ENCODE results near the gene EIPR1. TPM values are rescaled to one million over a fixed set of nuclear protein-coding genes. Genes with fewer than 3 reads are reported as not detected.

EIPR1 gene
- total and polyA plus RNA-seq, 2 donors from 2014 or later, result 28.2 to 37.8 TPM

- H3K27ac ChIP-seq (ENCODE audit: low read depth in 2 of 2, low read length in 2 of 2), result no peak overlapping the region
- no peaks in the 10 kb centered on the region for H3K9me3 ChIP-seq (ENCODE audit: control insufficient read depth in 2 of 3, insufficient read depth in 1 of 3, low read length in 3 of 3)
- intact Hi-C loops (cut with DNase I), result no loop called here
- H3K9ac ChIP-seq (ENCODE audit: low read length in 3 of 3), result no peak overlapping the region
- no peaks in the 10 kb centered on the region for H3K27me3 ChIP-seq (ENCODE audit: control insufficient read depth, insufficient read depth, low read length)
- FAIRE-seq, result no peak
- peaks cover 0 to 7% (median 0%) of the 10 kb centered on the region in 3 donors for H3K4me1 ChIP-seq (ENCODE audit: control insufficient read depth in 2 of 3, insufficient read depth in 2 of 3, low read depth in 1 of 3, low read length in 3 of 3)
- no peak for TF ChIP-seq CTCF (IDR thresholded peaks at IDR 0.05; ENCODE audit: borderline replicate concordance, extremely low read depth, insufficient read depth)
- peak in 2 of 5 donors; percentile 16 to 32 for DNase-seq
- no peak overlapping the region for H3K4me3 ChIP-seq (ENCODE audit: low read length in 3 of 3)
- no peaks in the 10 kb centered on the region for H3K36me3 ChIP-seq (ENCODE audit: control insufficient read depth in 2 of 3, insufficient read depth in 3 of 3, low read length in 3 of 3)
Observed at GRCh38 chr2:3299130-3299529, 78.5 kb downstream of the EIPR1 start.

GRCh38 chr2:3298191-3298590 is 79.4 kb downstream of the EIPR1 start:
- no peak overlapping the region for H3K9ac ChIP-seq (ENCODE audit: low read length in 3 of 3)
- no peaks in the 10 kb centered on the region for H3K9me3 ChIP-seq (ENCODE audit: control insufficient read depth in 2 of 3, insufficient read depth in 1 of 3, low read length in 3 of 3)
- TF ChIP-seq CTCF (IDR thresholded peaks at IDR 0.05; ENCODE audit: borderline replicate concordance, extremely low read depth, insufficient read depth), result no peak
- H3K27me3 ChIP-seq (ENCODE audit: control insufficient read depth, insufficient read depth, low read length), result no peaks in the 10 kb centered on the region
- no peak overlapping the region for H3K4me3 ChIP-seq (ENCODE audit: low read length in 3 of 3)
- intact Hi-C loops (cut with DNase I), result no loop called here
- H3K27ac ChIP-seq (ENCODE audit: low read depth in 2 of 2, low read length in 2 of 2), result no peak overlapping the region
- no peak for FAIRE-seq
- H3K36me3 ChIP-seq (ENCODE audit: control insufficient read depth in 2 of 3, insufficient read depth in 3 of 3, low read length in 3 of 3), result no peaks in the 10 kb centered on the region
- H3K4me1 ChIP-seq (ENCODE audit: control insufficient read depth in 2 of 3, insufficient read depth in 2 of 3, low read depth in 1 of 3, low read length in 3 of 3), result peaks cover 0 to 4% (median 0%) of the 10 kb centered on the region in 3 donors
- peak in 1 of 5 donors; percentile 12 for DNase-seq

- no peak for FAIRE-seq
- H3K27ac ChIP-seq (ENCODE audit: low read depth in 2 of 2, low read length in 2 of 2), result no peak overlapping the region
- TF ChIP-seq CTCF (IDR thresholded peaks at IDR 0.05; ENCODE audit: borderline replicate concordance, extremely low read depth, insufficient read depth), result no peak
- no peaks in the 10 kb centered on the region for H3K9me3 ChIP-seq (ENCODE audit: control insufficient read depth in 2 of 3, insufficient read depth in 1 of 3, low read length in 3 of 3)
- intact Hi-C loops (cut with DNase I), result no loop called here
- H3K4me3 ChIP-seq (ENCODE audit: low read length in 3 of 3), result no peak overlapping the region
- no peaks in the 10 kb centered on the region for H3K36me3 ChIP-seq (ENCODE audit: control insufficient read depth in 2 of 3, insufficient read depth in 3 of 3, low read length in 3 of 3)
- H3K27me3 ChIP-seq (ENCODE audit: control insufficient read depth, insufficient read depth, low read length), result no peaks in the 10 kb centered on the region
- no peak for DNase-seq
- H3K4me1 ChIP-seq (ENCODE audit: control insufficient read depth in 2 of 3, insufficient read depth in 2 of 3, low read depth in 1 of 3, low read length in 3 of 3), result no peaks in the 10 kb centered on the region
- H3K9ac ChIP-seq (ENCODE audit: low read length in 3 of 3), result no peak overlapping the region
Observed at GRCh38 chr2:3297523-3297922, 80.1 kb downstream of the EIPR1 start.

All from kidney (tissue), 14 donors.